Retinal pigment epithelial cell (primary cell): ENCODE results near the gene TXNIP.
A peak's percentile ranks its signal among the peaks of the same experiment; 100 is the strongest.

ENCODE experiments used
- DNase-seq: peaks from one replicate; pipeline ENCODE4 v3.0.0-alpha.2; 2010; ENCODE audit warnings: low read depth
- H3K4me3 ChIP-seq: 2 replicates; pipeline ENCODE4 v1.5.1; 2011; ENCODE audit warnings: mild to moderate bottlenecking, low read length, control low read depth, moderate library complexity
- CTCF ChIP-seq: conservative IDR thresholded peaks from 2 replicates; pipeline ENCODE4 v1.5.1; 2011; ENCODE audit warnings: low read depth, low read length, control low read depth, inconsistent platforms

The TXNIP gene

GRCh38 chr1:145991735-145992412, 4.5 kb downstream of the TXNIP start:
- TF ChIP-seq CTCF, result no peak
- DNase-seq, result no peak
- H3K4me3 ChIP-seq, result no peak overlapping the region

- no peak for DNase-seq
- no peak for TF ChIP-seq CTCF
- no peak overlapping the region for H3K4me3 ChIP-seq
Observed at GRCh38 chr1:145990249-145990855, 6.0 kb downstream of the TXNIP start.

GRCh38 chr1:145988773-145989172, 7.6 kb downstream of the TXNIP start:
- no peak for DNase-seq
- H3K4me3 ChIP-seq, result no peak overlapping the region
- no peak for TF ChIP-seq CTCF

- no peak overlapping the region for H3K4me3 ChIP-seq
- TF ChIP-seq CTCF, result no peak
- DNase-seq, result no peak
Observed at GRCh38 chr1:145987926-145988325, 8.5 kb downstream of the TXNIP start.

GRCh38 chr1:145986551-145986950, 9.8 kb downstream of the TXNIP start:
- TF ChIP-seq CTCF, result no peak
- DNase-seq, result no peak
- H3K4me3 ChIP-seq, result no peak overlapping the region

GRCh38 chr1:145985502-145986439, 10.6 kb downstream of the TXNIP start:
- no peak overlapping the region for H3K4me3 ChIP-seq
- peak; percentile 62 for DNase-seq
- TF ChIP-seq CTCF, result no peak

- H3K4me3 ChIP-seq, result no peak overlapping the region
- no peak for DNase-seq
- TF ChIP-seq CTCF, result no peak
Observed at GRCh38 chr1:145985129-145985501, 11.3 kb downstream of the TXNIP start.
